Bronchial epithelial cell (primary cell): ENCODE results near the gene CCDC7. TPM values are rescaled to one million over a fixed set of nuclear protein-coding genes. Genes with fewer than 3 reads are reported as not detected.
A peak's percentile ranks its signal among the peaks of the same experiment; 100 is the strongest.
"Not testable (repeated sequence)": the region's sequence is repeated elsewhere in the genome, so short reads cannot be mapped to it uniquely, and the experiment has no call there.

ENCODE experiments used
- DNase-seq: peaks from one replicate; pipeline ENCODE4 v3.0.0-alpha.2; 2010; ENCODE audit warnings: low read depth
- FAIRE-seq: peaks from 2 replicates; lab custom pipeline; 2011; peaks lifted over from hg19 to GRCh38; lab: Jason Lieb, UNC
- H3K27me3 ChIP-seq: 2 replicates; pipeline ENCODE4 v1.5.1; 2011; ENCODE audit warnings: low read length; ENCODE audit not compliant: control insufficient read depth, insufficient read depth
- H3K36me3 ChIP-seq: 2 replicates; pipeline ENCODE4 v1.5.1; 2011; ENCODE audit warnings: low read length; ENCODE audit not compliant: control insufficient read depth, insufficient read depth
- H3K4me3 ChIP-seq: 2 replicates; pipeline ENCODE4 v1.5.1; 2011; ENCODE audit warnings: mild to moderate bottlenecking, low read depth, low read length, control low read depth
- CTCF ChIP-seq: IDR thresholded peaks from 2 replicates; pipeline ENCODE4 v1.5.1; 2011; ENCODE audit warnings: mild to moderate bottlenecking, moderate library complexity, low read length, control low read depth, inconsistent platforms; ENCODE audit not compliant: insufficient read depth, severe bottlenecking
- total RNA-seq: library from RNA; depleted of rRNA; stranded (reverse); fragments of >200 nt; gene quantifications from 2 replicates; pipeline ENCODE4 v1.2.1, GENCODE V29; 2014

CCDC7 gene
- total RNA-seq, 1 donor from 2014 or later = 1.8 TPM

- Histone ChIP-seq H3K36me3 (no peaks in the 10 kb centered on the region), H3K4me3 (no peak overlapping the region), H3K27me3 (no peaks in the 10 kb centered on the region)
- no peak for FAIRE-seq
- no peak for TF ChIP-seq CTCF
- peak; percentile 30 for DNase-seq
These were observed 347.1 kb downstream of the CCDC7 start for GRCh38 chr10:32793033-32793432.

- Histone ChIP-seq H3K36me3 (no peaks in the 10 kb centered on the region), H3K27me3 (no peaks in the 10 kb centered on the region), H3K4me3 (no peak overlapping the region)
- peak; percentile 52 for TF ChIP-seq CTCF
- DNase-seq (peak; percentile 37), FAIRE-seq (no peak)
These were observed 349.8 kb downstream of the CCDC7 start for GRCh38 chr10:32795598-32796183.

GRCh38 chr10:32797393-32797792, 351.5 kb downstream of the CCDC7 start:
- H3K4me3 ChIP-seq, FAIRE-seq, DNase-seq, H3K36me3 ChIP-seq, H3K27me3 ChIP-seq: not testable (repeated sequence)

DNA sequence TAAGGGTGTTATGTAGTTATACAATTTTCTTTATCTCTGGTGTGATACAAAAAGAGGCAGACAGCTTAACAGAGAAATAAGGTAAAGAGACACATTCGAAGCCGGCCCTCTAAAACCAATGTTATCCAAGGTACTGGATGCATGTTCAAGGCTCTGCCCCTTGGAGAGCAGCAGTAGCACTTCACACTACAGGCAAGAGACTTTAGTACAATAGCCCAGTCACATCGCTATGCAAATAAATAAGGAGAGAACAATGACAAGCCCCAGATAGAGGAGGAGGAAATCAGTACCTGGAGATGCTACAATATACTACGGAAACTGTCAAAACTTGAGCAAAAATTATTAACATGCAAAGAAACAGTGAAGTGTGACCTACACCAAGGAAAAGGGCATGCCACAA, 401.0 kb downstream of the CCDC7 start:
- FAIRE-seq (no peak), DNase-seq (no peak)
- no peak overlapping the region for H3K4me3 ChIP-seq
- no peaks in the 10 kb centered on the region for H3K27me3 ChIP-seq
- no peak for TF ChIP-seq CTCF
- H3K36me3 ChIP-seq = no peaks in the 10 kb centered on the region

- DNase-seq (no peak), FAIRE-seq (no peak)
- Histone ChIP-seq H3K27me3 (no peaks in the 10 kb centered on the region), H3K36me3 (no peaks in the 10 kb centered on the region), H3K4me3 (no peak overlapping the region)
- TF ChIP-seq CTCF = no peak
These were observed 405.4 kb downstream of the CCDC7 start for GRCh38 chr10:32851301-32851700.

DNA sequence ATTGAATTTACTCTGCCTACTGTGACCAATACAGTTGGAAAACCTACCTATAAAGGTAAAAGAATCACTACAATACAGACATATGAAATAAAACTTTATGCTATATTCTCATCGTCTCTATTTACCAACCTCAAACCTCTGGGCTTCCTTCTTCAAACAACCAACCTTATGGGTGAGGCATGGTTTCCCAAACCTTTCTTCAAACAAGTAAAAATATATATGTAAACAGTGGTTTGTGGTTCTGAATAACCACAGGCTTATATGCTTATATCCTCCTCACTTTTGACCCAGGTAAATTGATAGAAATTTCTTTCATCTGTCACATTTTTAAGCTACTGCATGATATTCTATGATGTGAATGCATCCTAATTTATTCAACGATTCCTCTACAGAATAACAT, 408.5 kb downstream of the CCDC7 start:
- no peak for FAIRE-seq
- no peak overlapping the region for H3K4me3 ChIP-seq
- DNase-seq = no peak
- no peak for TF ChIP-seq CTCF
- no peaks in the 10 kb centered on the region for H3K36me3 ChIP-seq
- H3K27me3 ChIP-seq = no peaks in the 10 kb centered on the region
